ENCODE results near the gene ACTA1.
"Not testable (repeated sequence)": the region's sequence is repeated elsewhere in the genome, so short reads cannot be mapped to it uniquely, and the experiment has no call there.

DNA sequence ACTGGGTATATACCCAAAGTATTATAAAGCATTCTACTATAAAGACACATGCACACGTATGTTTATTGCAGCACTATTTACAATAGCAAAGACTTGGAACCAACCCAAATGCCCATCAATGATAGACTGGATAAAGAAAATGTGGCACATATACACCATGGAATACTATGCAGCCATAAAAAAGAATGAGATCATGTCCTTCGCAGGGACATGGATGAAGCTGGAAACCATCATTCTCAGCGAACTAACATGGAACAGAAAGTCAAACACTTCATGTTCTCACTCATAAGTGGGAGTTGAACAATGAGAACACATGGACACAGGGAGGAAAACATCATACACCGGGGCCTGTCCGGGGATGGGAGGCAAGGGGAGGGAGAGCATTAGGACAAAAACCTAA, 39.4 kb downstream of the ACTA1 start:
- TF ChIP-seq, protein P1, sequence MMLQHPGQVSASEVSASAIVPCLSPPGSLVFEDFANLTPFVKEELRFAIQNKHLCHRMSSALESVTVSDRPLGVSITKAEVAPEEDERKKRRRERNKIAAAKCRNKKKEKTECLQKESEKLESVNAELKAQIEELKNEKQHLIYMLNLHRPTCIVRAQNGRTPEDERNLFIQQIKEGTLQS (IDR thresholded peaks at IDR 0.05; ENCODE audit: insufficient read depth, low read depth, low read length), result not testable (repeated sequence)
- TF ChIP-seq, protein P2, sequence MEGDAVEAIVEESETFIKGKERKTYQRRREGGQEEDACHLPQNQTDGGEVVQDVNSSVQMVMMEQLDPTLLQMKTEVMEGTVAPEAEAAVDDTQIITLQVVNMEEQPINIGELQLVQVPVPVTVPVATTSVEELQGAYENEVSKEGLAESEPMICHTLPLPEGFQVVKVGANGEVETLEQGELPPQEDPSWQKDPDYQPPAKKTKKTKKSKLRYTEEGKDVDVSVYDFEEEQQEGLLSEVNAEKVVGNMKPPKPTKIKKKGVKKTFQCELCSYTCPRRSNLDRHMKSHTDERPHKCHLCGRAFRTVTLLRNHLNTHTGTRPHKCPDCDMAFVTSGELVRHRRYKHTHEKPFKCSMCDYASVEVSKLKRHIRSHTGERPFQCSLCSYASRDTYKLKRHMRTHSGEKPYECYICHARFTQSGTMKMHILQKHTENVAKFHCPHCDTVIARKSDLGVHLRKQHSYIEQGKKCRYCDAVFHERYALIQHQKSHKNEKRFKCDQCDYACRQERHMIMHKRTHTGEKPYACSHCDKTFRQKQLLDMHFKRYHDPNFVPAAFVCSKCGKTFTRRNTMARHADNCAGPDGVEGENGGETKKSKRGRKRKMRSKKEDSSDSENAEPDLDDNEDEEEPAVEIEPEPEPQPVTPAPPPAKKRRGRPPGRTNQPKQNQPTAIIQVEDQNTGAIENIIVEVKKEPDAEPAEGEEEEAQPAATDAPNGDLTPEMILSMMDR (IDR thresholded peaks at IDR 0.05; ENCODE audit: control extremely low read depth in 1 of 3, insufficient read depth in 1 of 3, low read depth in 1 of 3, low read length in 3 of 3), result not testable (repeated sequence)

Data from H1 (cell line).